HepG2 (cell line): Measurements from ENCODE around the gene PTPN14. TPM values are rescaled to one million over a fixed set of nuclear protein-coding genes. Genes with fewer than 3 reads are reported as not detected.

ENCODE experiments used
- DBP ChIP-seq: sonication (generic); formaldehyde crosslinking; IDR thresholded peaks from 2 replicates; pipeline ENCODE4 v1.4.0; 2020; ENCODE audit warnings: missing genetic modification reagents; ENCODE audit errors: not compliant biosample characterization
- HMGXB4 ChIP-seq, 2 experiments: sonication (generic) in 1 of 2; formaldehyde crosslinking in 1 of 2; IDR thresholded peaks; 2 replicates each; pipeline versions ENCODE4 v1.4.0 to v1.6.1; 2018 to 2020; ENCODE audit warnings: missing genetic modification reagents in 2 of 2, borderline replicate concordance in 1 of 2, low read depth in 1 of 2, mild to moderate bottlenecking in 1 of 2, missing biosample characterization in 1 of 2
- KLF15 ChIP-seq: sonication (generic); formaldehyde crosslinking; IDR thresholded peaks from 2 replicates; pipeline ENCODE4 v1.8.1; 2023; ENCODE audit warnings: borderline replicate concordance, mild to moderate bottlenecking, inconsistent platforms, missing genetic modification reagents, mixed read lengths
- PHF5A ChIP-seq: IDR thresholded peaks from one replicate; pipeline ENCODE4 v1.6.1; 2018; ENCODE audit warnings: low read depth, missing genetic modification reagents; ENCODE audit not compliant: unreplicated experiment
- PRDM15 ChIP-seq: sonication (generic); formaldehyde crosslinking; IDR thresholded peaks from 2 replicates; pipeline ENCODE4 v1.4.0; 2020; ENCODE audit warnings: missing genetic modification reagents
- RFXAP ChIP-seq: sonication (generic); formaldehyde crosslinking; IDR thresholded peaks from 2 replicates; pipeline ENCODE4 v1.4.0; 2020; ENCODE audit warnings: missing genetic modification reagents, borderline replicate concordance
- RORA ChIP-seq: sonication (generic); formaldehyde crosslinking; IDR thresholded peaks from 2 replicates; pipeline ENCODE4 v1.5.0; 2020; ENCODE audit warnings: mild to moderate bottlenecking, missing genetic modification reagents, moderate library complexity
- ZBTB39 ChIP-seq: sonication (generic); formaldehyde crosslinking; IDR thresholded peaks from 2 replicates; pipeline ENCODE4 v1.5.0; 2020; ENCODE audit warnings: missing genetic modification reagents
- ZBTB43 ChIP-seq: sonication (generic); formaldehyde crosslinking; conservative IDR thresholded peaks from 2 replicates; pipeline ENCODE4 v1.4.0; 2020; ENCODE audit warnings: missing genetic modification reagents
- ZNF256 ChIP-seq: sonication (generic); formaldehyde crosslinking; conservative IDR thresholded peaks from 2 replicates; pipeline ENCODE4 v1.4.0; 2020; ENCODE audit warnings: missing genetic modification reagents
- ZNF333 ChIP-seq: sonication (generic); formaldehyde crosslinking; IDR thresholded peaks from 2 replicates; pipeline ENCODE4 v1.4.0; 2020; ENCODE audit warnings: mild to moderate bottlenecking, missing genetic modification reagents, borderline replicate concordance
- ZNF382 ChIP-seq: sonication (generic); formaldehyde crosslinking; IDR thresholded peaks from 2 replicates; pipeline ENCODE4 v1.5.0; 2020; ENCODE audit warnings: missing genetic modification reagents, mild to moderate bottlenecking, borderline replicate concordance
- ZNF782 ChIP-seq: sonication (generic); formaldehyde crosslinking; IDR thresholded peaks from 2 replicates; pipeline ENCODE4 v1.4.0; 2020; ENCODE audit warnings: missing genetic modification reagents, mild to moderate bottlenecking, borderline replicate concordance
- polyA plus RNA-seq, 8 experiments: library from polyadenylated mRNA; depleted of rRNA in 3 of 8; stranded (reverse) in 7 of 8; unstranded in 1 of 8; fragments of >200 nt; fragmentation: Illumina TruSeq in 4 of 8; extraction: Trizol in 4 of 8; gene quantifications; 2 replicates each; pipeline versions ENCODE4 v1.2.1 to v1.2.3, GENCODE V29; 2011 to 2016; ENCODE audit warnings: low read depth in 4 of 8, missing spikeins in 1 of 8, mixed read lengths in 1 of 8; ENCODE audit not compliant: insufficient read depth in 1 of 8
- total RNA-seq, 5 experiments: library from RNA; depleted of rRNA; stranded (reverse); fragments of >200 nt; fragmentation: Illumina TruSeq; extraction: Trizol; gene quantifications; 2 replicates each; pipeline ENCODE4 v1.2.3, GENCODE V29; 2016; ENCODE audit warnings: low read depth in 1 of 5

PTPN14 gene
- total and polyA plus RNA-seq, 2 of the 13 experiments (the other 11 are each of a cell fraction or from before 2014, with no cell fraction given), result 3.9 to 4.7 TPM

GRCh38 chr1:214439352-214440119 lies 111.9 kb downstream of the PTPN14 start (continued):
- peak in 1 of 2 experiments; percentile 45; a peak in 1 of 4 replicates for TF ChIP-seq HMGXB4 (CRISPR knock-in tag; IDR thresholded peaks at IDR 0.05; ENCODE audit: borderline replicate concordance in 1 of 2, low read depth in 1 of 2)
- no peak for TF ChIP-seq ZNF782 (CRISPR knock-in tag)
- TF ChIP-seq RFXAP (CRISPR knock-in tag), result 0 out of 2 replicates have a peak, but pooled peaks have one; percentile 40
- no peak for TF ChIP-seq ZNF333 (CRISPR knock-in tag)
- no peak for TF ChIP-seq DBP (CRISPR knock-in tag)
- TF ChIP-seq ZNF382 (CRISPR knock-in tag), result no peak
- no peak for TF ChIP-seq PRDM15
- TF ChIP-seq ZBTB43 (CRISPR knock-in tag), result 0 out of 2 replicates have a peak, but pooled peaks have one; percentile 47
- no peak for TF ChIP-seq PHF5A
- TF ChIP-seq KLF15, result no peak
- TF ChIP-seq ZNF256 (CRISPR knock-in tag), result no peak
- no peak for TF ChIP-seq RORA
- TF ChIP-seq ZBTB39 (CRISPR knock-in tag), result no peak
